GM13977 (cell line): ENCODE data around the gene PIRT.

Experiments
- DNase-seq: peaks from one replicate; pipeline ENCODE4 v3.0.0; 2012; ENCODE audit warnings: low spot score
- in situ Hi-C: fragments of 300-500 bp; cut with MboI; formaldehyde crosslinking; loops from one replicate; pipeline ENCODE4 v1.12.0; 2022; ENCODE audit warnings: low sequenced_read_pairs, low pct_unique_long_range_greater_than_20kb, mixed read lengths, inconsistent platforms; ENCODE audit not compliant: unreplicated experiment
- TF ChIP-seq, protein P1 (sequence below): IDR thresholded peaks from 2 replicates; pipeline ENCODE4 v1.5.1; 2012; ENCODE audit warnings: mild to moderate bottlenecking, control low read depth; ENCODE audit not compliant: insufficient read depth; ENCODE audit errors: extremely low read depth, missing control alignments

The PIRT gene

DNA sequence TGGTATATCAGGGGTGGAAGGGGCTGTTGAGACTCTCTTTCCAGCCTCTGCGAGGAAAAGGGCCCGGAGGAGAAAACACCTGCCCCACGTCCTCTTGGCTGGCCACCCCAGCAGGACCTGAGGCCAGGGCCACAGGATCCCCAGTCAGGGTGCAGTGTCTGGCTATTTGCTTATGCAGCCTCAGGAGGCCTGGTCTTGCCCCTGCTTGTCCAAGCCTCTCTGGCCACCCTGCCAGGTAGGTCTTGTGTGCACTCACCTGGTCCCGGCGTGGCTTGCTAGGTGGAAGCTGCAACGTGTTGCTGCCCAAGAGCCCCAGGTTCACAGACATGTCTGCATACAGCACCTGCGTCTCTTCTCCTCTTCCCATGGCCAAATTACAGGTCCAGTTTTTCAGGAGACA lies 34.5 kb downstream of the PIRT start:
- TF ChIP-seq, protein P1, sequence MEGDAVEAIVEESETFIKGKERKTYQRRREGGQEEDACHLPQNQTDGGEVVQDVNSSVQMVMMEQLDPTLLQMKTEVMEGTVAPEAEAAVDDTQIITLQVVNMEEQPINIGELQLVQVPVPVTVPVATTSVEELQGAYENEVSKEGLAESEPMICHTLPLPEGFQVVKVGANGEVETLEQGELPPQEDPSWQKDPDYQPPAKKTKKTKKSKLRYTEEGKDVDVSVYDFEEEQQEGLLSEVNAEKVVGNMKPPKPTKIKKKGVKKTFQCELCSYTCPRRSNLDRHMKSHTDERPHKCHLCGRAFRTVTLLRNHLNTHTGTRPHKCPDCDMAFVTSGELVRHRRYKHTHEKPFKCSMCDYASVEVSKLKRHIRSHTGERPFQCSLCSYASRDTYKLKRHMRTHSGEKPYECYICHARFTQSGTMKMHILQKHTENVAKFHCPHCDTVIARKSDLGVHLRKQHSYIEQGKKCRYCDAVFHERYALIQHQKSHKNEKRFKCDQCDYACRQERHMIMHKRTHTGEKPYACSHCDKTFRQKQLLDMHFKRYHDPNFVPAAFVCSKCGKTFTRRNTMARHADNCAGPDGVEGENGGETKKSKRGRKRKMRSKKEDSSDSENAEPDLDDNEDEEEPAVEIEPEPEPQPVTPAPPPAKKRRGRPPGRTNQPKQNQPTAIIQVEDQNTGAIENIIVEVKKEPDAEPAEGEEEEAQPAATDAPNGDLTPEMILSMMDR: no peak
- in situ Hi-C loops: no loop called here
- DNase-seq: no peak

DNA sequence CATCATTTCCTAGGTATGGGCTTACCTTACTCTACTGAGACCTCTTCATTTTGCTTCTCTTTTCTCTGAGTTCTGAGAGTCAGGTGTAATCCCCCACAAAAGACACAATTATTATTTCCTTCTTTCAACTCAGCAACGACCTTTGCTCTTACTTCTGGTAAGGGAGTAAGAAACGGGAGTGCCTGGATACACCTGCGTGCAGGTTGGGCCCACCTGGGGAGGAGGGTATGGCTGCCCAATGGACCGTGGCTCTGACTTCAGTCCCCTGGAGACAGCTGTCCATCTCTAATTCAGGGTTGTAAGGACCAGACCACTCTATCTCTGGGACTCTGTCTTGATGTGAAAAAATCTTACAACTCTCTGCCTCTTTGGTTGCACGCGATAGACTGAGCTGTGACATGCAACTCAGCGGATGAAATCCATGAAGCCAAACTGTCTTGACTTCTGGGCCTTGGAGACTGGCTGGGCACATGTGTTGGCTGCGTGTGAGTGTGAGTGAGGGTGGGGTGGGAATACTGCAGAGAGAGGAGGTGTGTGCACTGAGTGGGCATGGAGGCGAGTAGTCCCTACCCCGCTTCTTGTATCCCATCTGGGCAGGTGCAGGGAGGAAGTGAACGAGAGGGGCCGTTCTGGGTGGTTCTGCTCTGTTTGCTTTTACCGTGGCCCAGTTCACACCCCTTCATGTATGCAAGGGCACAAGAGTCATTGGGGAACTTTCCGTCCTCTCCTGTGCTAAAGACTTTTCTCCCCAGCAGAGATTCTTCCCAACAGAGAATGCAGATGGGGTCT lies 35.2 kb downstream of the PIRT start:
- TF ChIP-seq, protein P1: no peak
- DNase-seq: no peak
- in situ Hi-C loops: no loop called here

DNA sequence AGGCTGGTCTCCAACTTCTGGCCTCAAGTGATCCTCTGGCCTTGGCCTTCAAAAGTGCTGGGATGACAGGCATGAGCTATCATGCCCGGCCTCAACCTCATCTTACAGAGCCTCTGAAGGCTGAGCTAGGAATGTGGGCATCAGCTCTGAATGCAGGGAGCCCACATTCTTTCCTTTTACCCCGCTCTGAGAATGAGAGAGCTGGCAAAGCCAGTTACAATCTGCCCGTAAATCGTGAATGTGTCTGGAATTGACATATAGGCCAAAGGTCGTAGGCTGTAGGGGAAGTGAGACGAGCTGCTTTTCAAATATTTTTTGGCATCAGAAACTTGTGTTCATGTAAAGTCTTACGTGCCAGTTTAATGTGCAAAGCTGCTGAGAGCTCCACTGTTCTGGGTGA lies 38.5 kb downstream of the PIRT start:
- in situ Hi-C loops: no loop called here
- TF ChIP-seq, protein P1: no peak
- DNase-seq: no peak

DNA sequence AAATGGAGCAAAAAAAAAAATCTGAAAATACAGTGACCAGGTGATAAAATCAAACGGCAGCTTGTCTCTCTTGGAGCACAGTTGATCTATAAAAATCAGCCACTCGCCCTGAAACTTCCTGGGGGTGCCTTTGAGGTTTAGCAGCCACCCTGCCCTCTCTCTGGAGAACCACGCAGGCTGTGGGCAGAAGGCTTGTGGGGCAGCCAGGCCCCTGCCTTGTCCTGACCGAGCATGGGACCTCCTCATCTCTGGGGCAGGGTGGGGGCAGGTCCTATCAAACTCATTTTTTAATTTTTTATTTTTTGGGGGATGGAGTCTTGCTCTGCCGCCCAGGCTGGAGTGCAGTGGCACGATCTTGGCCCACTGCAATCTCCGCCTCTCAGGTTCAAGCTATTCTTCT lies 39.0 kb downstream of the PIRT start:
- TF ChIP-seq, protein P1: no peak
- in situ Hi-C loops: no loop called here
- DNase-seq: no peak

DNA sequence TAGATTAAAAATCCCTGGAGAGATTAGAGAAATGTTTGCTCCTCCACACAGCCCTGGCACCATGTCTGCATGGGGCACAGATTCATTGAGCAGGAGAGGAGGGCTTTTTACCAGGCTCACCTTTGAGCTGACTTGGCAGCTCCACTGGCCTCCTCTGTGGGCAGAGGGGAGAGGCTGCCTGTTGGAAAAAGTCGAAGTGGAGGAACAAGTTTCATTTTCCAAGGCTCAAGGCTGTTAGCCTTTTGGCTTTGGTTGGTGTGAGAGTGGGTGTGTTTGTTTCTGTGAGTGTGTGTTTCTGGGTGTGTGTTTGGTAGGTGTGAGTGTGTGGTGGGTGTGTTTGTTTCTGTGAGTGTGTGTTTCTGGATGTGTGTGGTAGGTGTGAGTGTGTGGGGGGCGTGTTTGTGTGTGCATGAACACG lies 39.5 kb downstream of the PIRT start:
- TF ChIP-seq, protein P1: no peak
- DNase-seq: no peak
- in situ Hi-C loops: no loop called here

DNA sequence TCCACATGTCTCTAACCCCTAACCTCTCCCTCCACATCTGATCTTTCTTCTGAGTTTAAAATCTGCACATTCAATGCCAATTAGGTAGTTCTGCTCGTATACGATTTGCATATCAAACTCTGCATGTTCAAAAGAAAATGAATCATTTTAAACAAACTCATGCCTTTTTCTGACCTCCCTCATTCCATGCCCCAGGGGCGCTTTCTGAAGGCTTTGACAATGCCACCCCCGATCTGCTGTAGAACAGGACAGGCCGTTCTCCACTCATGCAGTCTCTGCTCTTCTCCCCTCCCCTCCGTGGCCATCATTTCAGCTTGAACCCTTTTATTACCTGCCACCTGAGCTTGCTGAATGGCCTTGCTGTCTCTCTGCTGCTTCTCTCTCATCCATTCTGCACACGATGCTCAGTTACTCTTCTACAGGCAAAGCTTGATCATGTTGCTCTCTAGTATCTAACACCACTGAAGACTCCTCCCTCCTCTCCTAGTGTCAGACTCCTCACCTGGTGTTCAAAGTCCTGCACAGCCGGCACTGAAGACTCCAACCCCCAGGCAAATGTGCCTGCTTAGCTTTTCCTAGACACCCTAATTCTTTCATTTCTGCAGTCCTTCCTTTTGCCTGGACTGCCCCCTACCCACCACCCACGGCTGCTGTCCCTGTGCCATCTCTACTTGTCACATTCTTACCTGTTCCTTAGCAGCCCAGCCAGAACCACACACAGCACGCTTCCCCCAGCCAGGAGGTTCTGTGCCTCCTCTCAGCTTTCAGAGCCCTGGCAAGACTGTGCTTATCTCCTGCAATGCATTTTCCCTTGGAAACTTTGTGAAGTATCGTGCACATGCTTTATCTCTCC lies 40.2 kb downstream of the PIRT start:
- in situ Hi-C loops: no loop called here
- TF ChIP-seq, protein P1: no peak
- DNase-seq: no peak
